ELF-1 (cell line): Measurements from ENCODE around the gene SPATA2L.
"Not testable (repeated sequence)": the region's sequence is repeated elsewhere in the genome, so short reads cannot be mapped to it uniquely, and the experiment has no call there.

ENCODE experiments used
- DNase-seq: peaks from one replicate; pipeline ENCODE4 v3.0.0-alpha.2; 2016; ENCODE audit warnings: low read depth, low spot score

SPATA2L gene

GRCh38 chr16:89707695-89708094, 6.2 kb upstream of the SPATA2L start:
- no peak for DNase-seq

- no peak for DNase-seq
Observed at GRCh38 chr16:89706518-89707260, 5.2 kb upstream of the SPATA2L start.

GRCh38 chr16:89705006-89705405, 3.5 kb upstream of the SPATA2L start:
- DNase-seq: no peak

GRCh38 chr16:89704281-89704680, 2.8 kb upstream of the SPATA2L start:
- no peak for DNase-seq

GRCh38 chr16:89700649-89701424, 668 bp downstream of the SPATA2L start:
- peak; percentile 71 for DNase-seq

GRCh38 chr16:89700100-89700648, 1.3 kb downstream of the SPATA2L start:
- DNase-seq: peak; percentile 100

GRCh38 chr16:89699629-89700099, 1.8 kb downstream of the SPATA2L start:
- not testable (repeated sequence) for DNase-seq

GRCh38 chr16:89698717-89699116, 2.8 kb downstream of the SPATA2L start:
- DNase-seq: not testable (repeated sequence)

- no peak for DNase-seq
Observed at GRCh38 chr16:89697616-89698331, 3.7 kb downstream of the SPATA2L start.

- DNase-seq: no peak
Observed at GRCh38 chr16:89697161-89697615, 4.3 kb downstream of the SPATA2L start.

GRCh38 chr16:89696670-89697128, 4.8 kb downstream of the SPATA2L start:
- no peak for DNase-seq

GRCh38 chr16:89695875-89696669, 5.4 kb downstream of the SPATA2L start:
- no peak for DNase-seq

- no peak for DNase-seq
Observed at GRCh38 chr16:89695086-89695874, 6.2 kb downstream of the SPATA2L start.

GRCh38 chr16:89694784-89695085, 6.8 kb downstream of the SPATA2L start:
- not testable (repeated sequence) for DNase-seq

GRCh38 chr16:89693931-89694783, 7.3 kb downstream of the SPATA2L start:
- no peak for DNase-seq

- DNase-seq: no peak
Observed at GRCh38 chr16:89693289-89693731, 8.2 kb downstream of the SPATA2L start.

- peak; percentile 32 for DNase-seq
Observed at GRCh38 chr16:89691986-89692569, 9.4 kb downstream of the SPATA2L start.

GRCh38 chr16:89691231-89691985, 10.1 kb downstream of the SPATA2L start:
- DNase-seq: no peak
